DOHH2 (cell line): ENCODE data around the gene SLC27A4.

Experiments used
- H3F3A ChIP-seq: fragments of 200-600 bp; sonication (generic), shearing (Covaris generic); 2 replicates; pipeline ENCODE4 v1.6.0; 2016; ENCODE audit warnings: antibody characterized with exemption, mild to moderate bottlenecking; ENCODE audit not compliant: control insufficient read depth, insufficient read depth
- H3K27ac ChIP-seq: fragments of 200-600 bp; sonication (generic); 2 replicates; pipeline ENCODE4 v1.5.1; 2014; ENCODE audit warnings: low read depth, mild to moderate bottlenecking, low read length, moderate library complexity
- H3K27me3 ChIP-seq: fragments of 200-600 bp; sonication (generic); 2 replicates; pipeline ENCODE4 v1.6.1; 2014; ENCODE audit warnings: mild to moderate bottlenecking, low read length, mixed read lengths; ENCODE audit not compliant: control insufficient read depth
- H3K36me3 ChIP-seq: fragments of 200-600 bp; sonication (generic); 2 replicates; pipeline ENCODE4 v1.6.1; 2014; ENCODE audit warnings: mild to moderate bottlenecking, low read length, moderate library complexity, mixed read lengths; ENCODE audit not compliant: control insufficient read depth
- H3K4me1 ChIP-seq: fragments of 200-600 bp; sonication (generic); 2 replicates; pipeline ENCODE4 v1.6.1; 2014; ENCODE audit warnings: mild to moderate bottlenecking, low read length, mixed read lengths; ENCODE audit not compliant: control insufficient read depth
- H3K4me2 ChIP-seq: fragments of 200-600 bp; sonication (generic); 2 replicates; pipeline ENCODE4 v1.6.0; 2014; ENCODE audit warnings: mild to moderate bottlenecking, low read length, moderate library complexity
- H3K4me3 ChIP-seq: fragments of 200-600 bp; sonication (generic); 2 replicates; pipeline ENCODE4 v1.5.1; 2014; ENCODE audit warnings: mild to moderate bottlenecking, low read length, mixed read lengths
- H3K79me2 ChIP-seq: fragments of 200-600 bp; sonication (generic); 2 replicates; pipeline ENCODE4 v1.6.1; 2014; ENCODE audit warnings: mild to moderate bottlenecking, low read length, mixed read lengths; ENCODE audit not compliant: control insufficient read depth
- H3K9me2 ChIP-seq: fragments of 200-600 bp; sonication (generic); replicated peaks from 2 replicates; pipeline ENCODE4 v1.6.1; 2014; ENCODE audit warnings: mild to moderate bottlenecking, low read length, mixed read lengths; ENCODE audit not compliant: control insufficient read depth
- H3K9me3 ChIP-seq: fragments of 200-600 bp; sonication (generic); 2 replicates; pipeline ENCODE4 v1.6.1; 2014; ENCODE audit warnings: antibody characterized with exemption, low read length, mixed read lengths; ENCODE audit not compliant: control insufficient read depth, insufficient read depth
- H4K20me1 ChIP-seq: fragments of 200-600 bp; sonication (generic); 2 replicates; pipeline ENCODE4 v1.6.0; 2014; ENCODE audit warnings: low read depth, mild to moderate bottlenecking, antibody characterized with exemption, low read length, moderate library complexity; ENCODE audit not compliant: control insufficient read depth, insufficient read depth
- EZH2phosphoT487 ChIP-seq: fragments of 200-600 bp; sonication (generic); IDR thresholded peaks from 2 replicates; pipeline ENCODE4 v1.6.1; 2017; ENCODE audit warnings: borderline replicate concordance, mild to moderate bottlenecking, antibody characterized with exemption, low read length, moderate library complexity, mixed read lengths
- TF ChIP-seq, protein P1 (sequence below): fragments of 200-600 bp; sonication (generic); IDR thresholded peaks from one replicate; pipeline ENCODE4 v1.5.1; 2014; ENCODE audit warnings: antibody characterized with exemption, mild to moderate bottlenecking, low read depth, low read length; ENCODE audit not compliant: poor library complexity, severe bottlenecking

The SLC27A4 gene

DNA sequence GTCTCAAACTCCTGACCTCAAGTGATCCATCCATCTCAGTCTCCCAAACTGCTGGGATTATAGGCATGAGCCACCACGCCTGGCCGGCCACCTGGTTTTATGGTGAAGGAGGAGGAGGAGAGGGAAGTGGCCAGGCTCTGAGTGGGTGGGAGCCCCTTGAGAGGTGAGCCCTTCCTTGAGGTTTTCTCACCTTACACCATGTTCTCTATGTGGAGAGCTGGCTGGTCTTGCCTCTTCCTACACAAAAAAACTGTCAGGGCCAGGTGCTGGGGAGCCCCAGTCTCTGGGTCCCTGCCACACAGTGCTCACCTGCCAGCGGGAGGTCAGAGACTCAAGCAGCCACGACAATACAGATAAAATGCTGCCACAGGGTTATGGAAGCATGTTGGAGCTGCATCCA, 46.2 kb upstream of the SLC27A4 start:
- no peaks in the 10 kb centered on the region for H3F3A ChIP-seq
- no peaks in the 10 kb centered on the region for H3K27me3 ChIP-seq
- no peak overlapping the region for H3K4me3 ChIP-seq
- H3K9me3 ChIP-seq = no peaks in the 10 kb centered on the region
- H3K27ac ChIP-seq = no peak overlapping the region
- TF ChIP-seq, protein P1, sequence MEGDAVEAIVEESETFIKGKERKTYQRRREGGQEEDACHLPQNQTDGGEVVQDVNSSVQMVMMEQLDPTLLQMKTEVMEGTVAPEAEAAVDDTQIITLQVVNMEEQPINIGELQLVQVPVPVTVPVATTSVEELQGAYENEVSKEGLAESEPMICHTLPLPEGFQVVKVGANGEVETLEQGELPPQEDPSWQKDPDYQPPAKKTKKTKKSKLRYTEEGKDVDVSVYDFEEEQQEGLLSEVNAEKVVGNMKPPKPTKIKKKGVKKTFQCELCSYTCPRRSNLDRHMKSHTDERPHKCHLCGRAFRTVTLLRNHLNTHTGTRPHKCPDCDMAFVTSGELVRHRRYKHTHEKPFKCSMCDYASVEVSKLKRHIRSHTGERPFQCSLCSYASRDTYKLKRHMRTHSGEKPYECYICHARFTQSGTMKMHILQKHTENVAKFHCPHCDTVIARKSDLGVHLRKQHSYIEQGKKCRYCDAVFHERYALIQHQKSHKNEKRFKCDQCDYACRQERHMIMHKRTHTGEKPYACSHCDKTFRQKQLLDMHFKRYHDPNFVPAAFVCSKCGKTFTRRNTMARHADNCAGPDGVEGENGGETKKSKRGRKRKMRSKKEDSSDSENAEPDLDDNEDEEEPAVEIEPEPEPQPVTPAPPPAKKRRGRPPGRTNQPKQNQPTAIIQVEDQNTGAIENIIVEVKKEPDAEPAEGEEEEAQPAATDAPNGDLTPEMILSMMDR = no peak
- no peak for TF ChIP-seq EZH2phosphoT487
- H3K79me2 ChIP-seq = no peaks in the 10 kb centered on the region
- no peak overlapping the region for H3K4me2 ChIP-seq
- H3K9me2 ChIP-seq = no peaks in the 10 kb centered on the region
- H4K20me1 ChIP-seq = no peaks in the 10 kb centered on the region
- H3K36me3 ChIP-seq = no peaks in the 10 kb centered on the region
- H3K4me1 ChIP-seq = no peaks in the 10 kb centered on the region

DNA sequence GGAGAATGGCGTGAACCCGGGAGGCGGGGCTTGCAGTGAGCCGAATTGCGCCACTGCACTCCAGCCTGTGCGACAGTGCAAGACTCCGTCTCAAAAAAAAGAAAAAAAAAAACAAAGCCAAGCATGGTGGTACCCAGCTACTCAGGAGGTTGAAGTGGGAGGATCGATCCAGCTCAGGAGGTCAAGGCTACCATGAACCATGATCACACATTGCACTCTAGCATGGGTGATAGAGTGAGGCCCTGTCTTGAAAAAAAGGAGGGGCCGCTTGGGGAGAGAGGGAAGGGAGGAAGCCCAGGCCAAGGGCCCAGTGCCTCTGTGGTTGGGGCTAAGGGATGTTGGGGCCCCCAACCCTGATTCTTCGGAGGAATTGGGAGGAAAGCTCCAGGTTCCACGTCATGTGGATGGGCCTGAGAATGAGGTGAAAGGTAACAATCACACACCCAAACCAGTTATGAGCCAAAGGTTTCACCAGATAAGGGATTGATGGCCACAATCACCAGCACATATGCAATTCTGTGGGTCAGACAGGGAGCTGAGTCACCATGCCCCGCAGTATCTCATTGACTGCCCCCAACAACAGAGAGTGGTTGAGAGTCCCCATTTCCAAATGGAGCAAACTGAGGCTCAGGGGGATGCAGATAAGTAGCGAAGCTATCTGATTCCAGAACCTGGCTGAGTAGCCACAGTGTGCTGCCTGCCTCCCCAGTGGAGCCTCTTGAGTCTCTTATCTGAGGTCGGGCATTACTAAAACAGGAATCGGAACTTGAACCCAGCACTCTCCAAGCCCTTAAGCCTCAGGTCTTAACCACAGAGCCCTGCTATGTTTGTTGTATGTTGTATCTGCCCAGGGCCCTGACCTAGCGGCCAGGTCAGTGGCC, 43.7 kb upstream of the SLC27A4 start:
- H3K27ac ChIP-seq = no peak overlapping the region
- H3K4me3 ChIP-seq = no peak overlapping the region
- no peaks in the 10 kb centered on the region for H3K36me3 ChIP-seq
- no peaks in the 10 kb centered on the region for H3K27me3 ChIP-seq
- no peaks in the 10 kb centered on the region for H3K79me2 ChIP-seq
- H4K20me1 ChIP-seq = no peaks in the 10 kb centered on the region
- H3F3A ChIP-seq = no peaks in the 10 kb centered on the region
- H3K9me2 ChIP-seq = no peaks in the 10 kb centered on the region
- no peaks in the 10 kb centered on the region for H3K9me3 ChIP-seq
- TF ChIP-seq EZH2phosphoT487 = no peak
- TF ChIP-seq, protein P1 = no peak
- no peaks in the 10 kb centered on the region for H3K4me1 ChIP-seq
- no peak overlapping the region for H3K4me2 ChIP-seq

DNA sequence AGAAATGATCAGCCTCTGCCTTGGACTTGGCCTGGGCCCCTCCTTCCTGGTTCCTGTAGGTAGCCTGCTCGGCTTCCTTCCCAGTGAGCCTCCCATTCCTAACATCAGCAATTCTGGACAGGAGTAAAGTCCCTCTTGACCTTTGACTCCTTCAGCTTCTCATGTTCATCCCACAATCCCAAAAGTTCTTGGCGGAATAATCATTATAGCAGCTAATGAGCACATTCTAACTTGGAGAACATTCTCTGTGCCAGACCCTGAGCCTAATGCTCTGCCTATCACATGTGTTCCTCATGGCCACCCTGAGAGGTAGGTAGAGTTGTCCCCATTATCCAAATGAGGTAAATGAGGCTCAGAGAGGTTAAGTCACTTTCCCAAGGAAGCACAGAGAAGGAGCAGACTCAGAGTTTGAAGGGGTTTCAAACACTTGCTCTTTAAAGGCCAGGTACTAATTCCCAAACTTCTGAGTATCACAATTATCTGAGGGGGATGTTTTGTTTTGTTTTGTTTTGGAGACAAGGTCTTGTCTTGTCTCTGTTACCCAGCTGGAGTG, 43.0 kb upstream of the SLC27A4 start:
- Histone ChIP-seq H3F3A (no peaks in the 10 kb centered on the region), H3K27ac (no peak overlapping the region), H3K4me1 (no peaks in the 10 kb centered on the region), H3K4me2 (no peak overlapping the region), H3K9me2 (no peaks in the 10 kb centered on the region), H3K36me3 (no peaks in the 10 kb centered on the region), H3K27me3 (no peaks in the 10 kb centered on the region), H3K4me3 (no peak overlapping the region), H3K9me3 (no peaks in the 10 kb centered on the region), H4K20me1 (no peaks in the 10 kb centered on the region), H3K79me2 (no peaks in the 10 kb centered on the region)
- TF ChIP-seq, protein P1 = no peak
- no peak for TF ChIP-seq EZH2phosphoT487
